ENCODE measurements around the gene KRT85. TPM values are rescaled to one million over a fixed set of nuclear protein-coding genes. Genes with fewer than 3 reads are reported as not detected.

Gene KRT85
- total RNA-seq, 2 experiments from 2014 or later = not detected

DNA sequence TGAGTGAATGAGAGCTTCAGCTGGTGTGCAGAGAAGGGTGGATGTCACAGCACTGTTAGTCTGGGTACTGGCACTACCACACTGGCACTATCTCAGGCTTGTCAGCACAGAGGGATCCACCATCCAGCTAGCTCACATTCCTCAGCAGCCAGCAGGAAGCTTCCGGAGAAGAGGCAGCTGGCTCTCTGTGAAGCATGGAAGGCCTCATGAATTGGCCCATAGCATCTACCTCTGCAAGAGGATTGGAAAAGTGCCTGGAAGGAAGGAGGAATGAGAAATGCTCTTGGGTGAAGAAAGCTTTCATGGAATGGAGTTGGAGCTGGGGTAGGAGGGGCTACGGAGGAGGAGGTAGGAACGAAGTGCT, 56.0 kb downstream of the KRT85 start:
- CTCF ChIA-PET (ENCODE audit: unreplicated experiment) = interaction anchor here (1.2 kb wide), 2 partner anchors 12 to 50 kb away, joined by 4 read pairs; no protein-coding TSS in a partner anchor

DNA sequence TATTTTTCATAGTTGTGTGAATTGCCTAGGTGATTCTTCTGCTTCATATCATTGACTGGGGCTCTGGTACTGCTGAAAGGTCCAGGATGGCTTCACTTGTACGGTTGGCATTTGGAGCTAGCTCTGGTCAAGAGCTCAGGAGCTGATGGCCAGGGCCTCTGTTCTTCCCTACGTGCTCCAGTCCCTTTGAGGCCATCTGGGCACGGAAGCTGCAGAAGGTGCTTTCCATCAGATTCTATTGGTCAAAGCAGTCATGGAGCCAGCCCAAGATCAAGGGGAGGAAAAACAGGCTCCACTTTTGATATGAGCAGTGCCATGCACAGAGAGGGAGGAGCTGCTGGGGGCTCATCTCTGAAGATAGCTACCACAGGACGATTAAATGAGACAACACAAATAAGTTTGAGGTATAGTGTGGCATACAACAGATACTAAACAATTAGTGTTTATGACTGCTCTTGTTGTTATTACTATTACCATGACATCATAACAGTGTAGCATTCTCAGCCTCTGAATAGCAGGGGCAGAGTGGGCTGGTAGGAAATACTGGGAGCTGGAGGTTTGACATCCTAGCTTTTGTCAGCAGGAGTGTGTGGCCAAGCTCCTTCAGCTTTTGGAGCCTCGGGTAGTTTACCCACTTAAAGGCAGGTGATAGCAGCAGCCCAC, 56.5 kb downstream of the KRT85 start:
- DNase-seq (ENCODE audit: low spot score) = no peak
- Histone ChIP-seq H2AFZ (ENCODE audit: low read length) (no peak overlapping the region), H3K4me2 (ENCODE audit: low read length) (no peak overlapping the region), H3K79me2 (ENCODE audit: insufficient read depth, low read depth, low read length) (no peaks in the 10 kb centered on the region), H3K4me1 (ENCODE audit: insufficient read depth, low read length, poor library complexity, severe bottlenecking) (no peaks in the 10 kb centered on the region), H3K9me3 (ENCODE audit: low read length) (no peaks in the 10 kb centered on the region), H3K4me3 (ENCODE audit: low read depth, low read length, poor library complexity, severe bottlenecking) (no peak overlapping the region), H4K20me1 (ENCODE audit: insufficient read depth, low read length) (no peaks in the 10 kb centered on the region; the same call in 1 of the 2 replicates), H3K9me2 (ENCODE audit: insufficient read depth, low read length) (no peaks in the 10 kb centered on the region), H3K27ac (ENCODE audit: low read depth, low read length, poor library complexity, severe bottlenecking) (no peak overlapping the region), H3K36me3 (ENCODE audit: insufficient read depth, low read length) (no peaks in the 10 kb centered on the region)
- TF ChIP-seq EZH2phosphoT487 (IDR thresholded peaks at IDR 0.05; ENCODE audit: borderline replicate concordance, low read depth, low read length) = no peak
- TF ChIP-seq, protein P1, sequence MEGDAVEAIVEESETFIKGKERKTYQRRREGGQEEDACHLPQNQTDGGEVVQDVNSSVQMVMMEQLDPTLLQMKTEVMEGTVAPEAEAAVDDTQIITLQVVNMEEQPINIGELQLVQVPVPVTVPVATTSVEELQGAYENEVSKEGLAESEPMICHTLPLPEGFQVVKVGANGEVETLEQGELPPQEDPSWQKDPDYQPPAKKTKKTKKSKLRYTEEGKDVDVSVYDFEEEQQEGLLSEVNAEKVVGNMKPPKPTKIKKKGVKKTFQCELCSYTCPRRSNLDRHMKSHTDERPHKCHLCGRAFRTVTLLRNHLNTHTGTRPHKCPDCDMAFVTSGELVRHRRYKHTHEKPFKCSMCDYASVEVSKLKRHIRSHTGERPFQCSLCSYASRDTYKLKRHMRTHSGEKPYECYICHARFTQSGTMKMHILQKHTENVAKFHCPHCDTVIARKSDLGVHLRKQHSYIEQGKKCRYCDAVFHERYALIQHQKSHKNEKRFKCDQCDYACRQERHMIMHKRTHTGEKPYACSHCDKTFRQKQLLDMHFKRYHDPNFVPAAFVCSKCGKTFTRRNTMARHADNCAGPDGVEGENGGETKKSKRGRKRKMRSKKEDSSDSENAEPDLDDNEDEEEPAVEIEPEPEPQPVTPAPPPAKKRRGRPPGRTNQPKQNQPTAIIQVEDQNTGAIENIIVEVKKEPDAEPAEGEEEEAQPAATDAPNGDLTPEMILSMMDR (conservative IDR thresholded peaks at IDR 0.05; ENCODE audit: low read length) = no peak
- ChIA-PET CTCF (ENCODE audit: unreplicated experiment) (interaction anchor here (1.2 kb wide), 1 partner anchor 12 kb away, joined by 4 read pairs; no protein-coding TSS in a partner anchor), POLR2A (interaction anchor here (0.6 kb wide), 1 partner anchor 1655 kb away, joined by 4 read pairs; no protein-coding TSS in a partner anchor)
- BruUV-seq (replicated peaks) = no TSS peak
- intact Hi-C loops (cut with micrococcal nuclease; ENCODE audit: unreplicated experiment) = no loop called here

More for the DNA sequence above, 56.0 kb downstream of the KRT85 start:
- Histone ChIP-seq H3K4me3 (ENCODE audit: low read depth, low read length, poor library complexity, severe bottlenecking) (no peak overlapping the region), H3K9me2 (ENCODE audit: insufficient read depth, low read length) (no peaks in the 10 kb centered on the region), H3K79me2 (ENCODE audit: insufficient read depth, low read depth, low read length) (no peaks in the 10 kb centered on the region), H2AFZ (ENCODE audit: low read length) (no peak overlapping the region), H3K36me3 (ENCODE audit: insufficient read depth, low read length) (no peaks in the 10 kb centered on the region), H3K4me2 (ENCODE audit: low read length) (no peak overlapping the region), H3K4me1 (ENCODE audit: insufficient read depth, low read length, poor library complexity, severe bottlenecking) (no peaks in the 10 kb centered on the region), H4K20me1 (ENCODE audit: insufficient read depth, low read length) (no peaks in the 10 kb centered on the region; the same call in 1 of the 2 replicates), H3K27ac (ENCODE audit: low read depth, low read length, poor library complexity, severe bottlenecking) (no peak overlapping the region), H3K9me3 (ENCODE audit: low read length) (no peaks in the 10 kb centered on the region)
- BruUV-seq (replicated peaks) = no TSS peak
- intact Hi-C loops (cut with micrococcal nuclease; ENCODE audit: unreplicated experiment) = no loop called here
- no peak for TF ChIP-seq EZH2phosphoT487 (IDR thresholded peaks at IDR 0.05; ENCODE audit: borderline replicate concordance, low read depth, low read length)
- TF ChIP-seq, protein P1 (conservative IDR thresholded peaks at IDR 0.05; ENCODE audit: low read length) = no peak
- no peak for DNase-seq (ENCODE audit: low spot score)
- POLR2A ChIA-PET = interaction anchor here (0.6 kb wide), 1 partner anchor 1655 kb away, joined by 4 read pairs; no protein-coding TSS in a partner anchor

Other genes starting within 250 kb of the KRT85 start
- gene KRT80, start 175.5 kb downstream of the KRT85 start, total RNA-seq (2014; rRNA removed; shearing (Covaris generic)) = not detected in 2 replicates
- not detected in 2 replicates for gene KRT80, start 175.5 kb downstream of the KRT85 start, total RNA-seq (2022)
- gene KRT7, start 134.2 kb downstream of the KRT85 start, total RNA-seq (2014; rRNA removed; shearing (Covaris generic)) = not detected in 2 replicates
- 1.9 TPM in 1 of 2 replicates, not detected in the other for gene KRT7, start 134.2 kb downstream of the KRT85 start, total RNA-seq (2022)
- not detected in 2 replicates for gene KRT86, start 92.8 kb downstream of the KRT85 start, total RNA-seq (2014; rRNA removed; shearing (Covaris generic))
- gene KRT86, start 92.8 kb downstream of the KRT85 start, total RNA-seq (2022) = not detected in 2 replicates
- gene KRT81, start 75.9 kb downstream of the KRT85 start, total RNA-seq (2014; rRNA removed; shearing (Covaris generic)) = not detected in 2 replicates
- gene KRT81, start 75.9 kb downstream of the KRT85 start, total RNA-seq (2022) = not detected in 2 replicates
- not detected in 2 replicates for gene KRT83, start 46.1 kb downstream of the KRT85 start, total RNA-seq (2014; rRNA removed; shearing (Covaris generic))
- gene KRT83, start 46.1 kb downstream of the KRT85 start, total RNA-seq (2022) = not detected in 2 replicates
- gene KRT84, start 18.2 kb upstream of the KRT85 start, total RNA-seq (2014; rRNA removed; shearing (Covaris generic)) = not detected in 2 replicates
- gene KRT84, start 18.2 kb upstream of the KRT85 start, total RNA-seq (2022) = not detected in 2 replicates
- not detected in 2 replicates for gene KRT82, start 38.9 kb upstream of the KRT85 start, total RNA-seq (2014; rRNA removed; shearing (Covaris generic))
- gene KRT82, start 38.9 kb upstream of the KRT85 start, total RNA-seq (2022) = not detected in 2 replicates
- not detected in 2 replicates for gene KRT75, start 66.9 kb upstream of the KRT85 start, total RNA-seq (2014; rRNA removed; shearing (Covaris generic))
- not detected in 2 replicates for gene KRT75, start 66.9 kb upstream of the KRT85 start, total RNA-seq (2022)
- gene KRT6B, start 84.7 kb upstream of the KRT85 start, total RNA-seq (2014; rRNA removed; shearing (Covaris generic)) = not detected in 2 replicates
- not detected in 2 replicates for gene KRT6B, start 84.7 kb upstream of the KRT85 start, total RNA-seq (2022)
- not detected in 2 replicates for gene KRT6C, start 106.3 kb upstream of the KRT85 start, total RNA-seq (2014; rRNA removed; shearing (Covaris generic))
- gene KRT6C, start 106.3 kb upstream of the KRT85 start, total RNA-seq (2022) = not detected in 2 replicates
- gene KRT6A, start 125.8 kb upstream of the KRT85 start, total RNA-seq (2014; rRNA removed; shearing (Covaris generic)) = not detected in 2 replicates
- 0.74 and 1.2 TPM in 2 replicates for gene KRT6A, start 125.8 kb upstream of the KRT85 start, total RNA-seq (2022)
- gene KRT5, start 152.9 kb upstream of the KRT85 start, total RNA-seq (2014; rRNA removed; shearing (Covaris generic)) = not detected in 2 replicates
- gene KRT5, start 152.9 kb upstream of the KRT85 start, total RNA-seq (2022) = 0.74 and 0.91 TPM in 2 replicates
- gene KRT71, start 185.7 kb upstream of the KRT85 start, total RNA-seq (2014; rRNA removed; shearing (Covaris generic)) = not detected in 2 replicates
- not detected in 2 replicates for gene KRT71, start 185.7 kb upstream of the KRT85 start, total RNA-seq (2022)
- gene KRT74, start 206.4 kb upstream of the KRT85 start, total RNA-seq (2014; rRNA removed; shearing (Covaris generic)) = not detected in 2 replicates
- gene KRT74, start 206.4 kb upstream of the KRT85 start, total RNA-seq (2022) = not detected in 2 replicates
- gene KRT72, start 234.0 kb upstream of the KRT85 start, total RNA-seq (2014; rRNA removed; shearing (Covaris generic)) = not detected in 2 replicates
- not detected in 2 replicates for gene KRT72, start 234.0 kb upstream of the KRT85 start, total RNA-seq (2022)